H9 (cell line): ENCODE results near the gene JMJD1C. TPM values are rescaled to one million over a fixed set of nuclear protein-coding genes. Genes with fewer than 3 reads are reported as not detected.

Experiments
- DNase-seq: peaks from one replicate; pipeline ENCODE4 v3.0.0-alpha.2; 2017
- H2AFZ ChIP-seq: one replicate; pipeline ENCODE4 v1.6.1; 2013; ENCODE audit warnings: mild to moderate bottlenecking, low read length, control low read depth, moderate library complexity
- H2AK5ac ChIP-seq: 2 replicates; pipeline ENCODE4 v1.6.1; 2013; ENCODE audit warnings: low read length, control low read depth, mixed read lengths; ENCODE audit not compliant: insufficient read length
- H2BK120ac ChIP-seq: one replicate; pipeline ENCODE4 v1.6.1; 2013; ENCODE audit warnings: low read depth, mild to moderate bottlenecking, low read length, control low read depth, inconsistent platforms; ENCODE audit not compliant: poor library complexity, severe bottlenecking
- H2BK12ac ChIP-seq: 2 replicates; pipeline ENCODE4 v1.6.1; 2013; ENCODE audit warnings: low read length, control low read depth, mixed read lengths, low read depth; ENCODE audit not compliant: insufficient read length
- H2BK15ac ChIP-seq: 2 replicates; pipeline ENCODE4 v1.6.1; 2013; ENCODE audit warnings: low read depth, low read length, control low read depth
- H2BK20ac ChIP-seq: one replicate; pipeline ENCODE4 v1.6.1; 2013; ENCODE audit warnings: low read depth, mild to moderate bottlenecking, low read length, control low read depth, inconsistent platforms; ENCODE audit not compliant: poor library complexity, severe bottlenecking
- H2BK5ac ChIP-seq: 2 replicates; pipeline ENCODE4 v1.6.1; 2013; ENCODE audit warnings: low read length, control low read depth, mixed read lengths; ENCODE audit not compliant: insufficient read length
- H3K14ac ChIP-seq: 2 replicates; pipeline ENCODE4 v1.6.1; 2013; ENCODE audit warnings: low read length, control low read depth; ENCODE audit not compliant: insufficient read depth
- H3K18ac ChIP-seq: 2 replicates; pipeline ENCODE4 v1.6.1; 2013; ENCODE audit warnings: low read depth, mild to moderate bottlenecking, mixed read lengths, low read length, control low read depth; ENCODE audit not compliant: insufficient read length
- H3K23ac ChIP-seq: 2 replicates; pipeline ENCODE4 v1.6.1; 2013; ENCODE audit warnings: low read length, control low read depth, mixed read lengths, low read depth; ENCODE audit not compliant: insufficient read length
- H3K23me2 ChIP-seq: 2 replicates; pipeline ENCODE4 v1.6.1; 2013; ENCODE audit warnings: low read depth, mild to moderate bottlenecking, mixed read lengths, low read length, control low read depth; ENCODE audit not compliant: insufficient read length, poor library complexity, severe bottlenecking
- H3K27ac ChIP-seq: 2 replicates; pipeline ENCODE4 v1.5.1; 2013; ENCODE audit warnings: low read length, control low read depth, mixed read lengths, low read depth; ENCODE audit not compliant: insufficient read length
- H3K27me3 ChIP-seq: 2 replicates; pipeline ENCODE4 v1.6.1; 2013; ENCODE audit warnings: low read length, control low read depth, inconsistent platforms; ENCODE audit not compliant: insufficient read depth
- H3K4ac ChIP-seq: 2 replicates; pipeline ENCODE4 v1.6.1; 2013; ENCODE audit warnings: low read depth, mild to moderate bottlenecking, control low read depth, inconsistent platforms, low read length, moderate library complexity
- H3K4me1 ChIP-seq: 2 replicates; pipeline ENCODE4 v1.6.1; 2013; ENCODE audit warnings: low read length, control low read depth, inconsistent platforms; ENCODE audit not compliant: insufficient read depth
- H3K4me2 ChIP-seq: 2 replicates; pipeline ENCODE4 v1.6.1; 2013; ENCODE audit warnings: low read length, control low read depth, mixed read lengths; ENCODE audit not compliant: insufficient read length, insufficient read depth
- H3K56ac ChIP-seq: 2 replicates; pipeline ENCODE4 v1.6.1; 2013; ENCODE audit warnings: low read depth, mild to moderate bottlenecking, mixed read lengths, low read length, control low read depth; ENCODE audit not compliant: insufficient read length
- H3K79me1 ChIP-seq: 2 replicates; pipeline ENCODE4 v1.6.1; 2013; ENCODE audit warnings: low read depth, mild to moderate bottlenecking, moderate library complexity, low read length, control low read depth, inconsistent platforms; ENCODE audit not compliant: insufficient read depth, poor library complexity, severe bottlenecking
- H3K79me2 ChIP-seq: 2 replicates; pipeline ENCODE4 v1.6.1; 2013; ENCODE audit warnings: low read length, control low read depth, inconsistent platforms; ENCODE audit not compliant: insufficient read depth
- H3K9ac ChIP-seq: 2 replicates; pipeline ENCODE4 v1.6.1; 2013; ENCODE audit warnings: low read length, control low read depth, mixed read lengths; ENCODE audit not compliant: insufficient read length; ENCODE audit errors: extremely low read depth
- H3K9me3 ChIP-seq: one replicate; pipeline ENCODE4 v1.6.1; 2013; ENCODE audit warnings: low read depth, low read length, inconsistent platforms; ENCODE audit not compliant: control insufficient read depth
- H3T11ph ChIP-seq: one replicate; pipeline ENCODE4 v1.6.1; 2013; ENCODE audit warnings: mild to moderate bottlenecking, low read length, control low read depth, inconsistent platforms
- H4K20me1 ChIP-seq: one replicate; pipeline ENCODE4 v1.6.1; 2013; ENCODE audit not compliant: control insufficient read depth, insufficient read length, insufficient read depth
- H4K5ac ChIP-seq: 2 replicates; pipeline ENCODE4 v1.6.1; 2013; ENCODE audit warnings: low read depth, mild to moderate bottlenecking, mixed read lengths, low read length, control low read depth; ENCODE audit not compliant: insufficient read length
- H4K8ac ChIP-seq: replicated peaks from 2 replicates; pipeline ENCODE4 v1.6.1; 2013; ENCODE audit warnings: low read length, control low read depth, mixed read lengths, low read depth; ENCODE audit not compliant: insufficient read length
- H4K91ac ChIP-seq: 2 replicates; pipeline ENCODE4 v1.6.1; 2013; ENCODE audit warnings: low read depth, mild to moderate bottlenecking, moderate library complexity, mixed read lengths, low read length, control low read depth; ENCODE audit not compliant: insufficient read length
- H3K27ac Mint-ChIP-seq, 3 experiments: 2 replicates in 2 of 3; 3 replicates in 1 of 3; pipeline ENCODE4 v1.8.0; 2020 to 2021; ENCODE audit warnings: mixed read lengths in 3 of 3, mild to moderate bottlenecking in 1 of 3, moderate library complexity in 1 of 3
- H3K27me3 Mint-ChIP-seq: 2 replicates; pipeline ENCODE4 v1.8.0; 2021; ENCODE audit warnings: low read depth, mild to moderate bottlenecking, moderate library complexity, mixed read lengths
- H3K36me3 Mint-ChIP-seq, 3 experiments: 2 replicates in 2 of 3; 3 replicates in 1 of 3; pipeline ENCODE4 v1.8.0; 2020 to 2021; ENCODE audit warnings: low read depth in 3 of 3, mixed read lengths in 3 of 3; ENCODE audit not compliant: insufficient read depth in 1 of 3
- H3K4me1 Mint-ChIP-seq, 2 experiments: 2 replicates each; pipeline ENCODE4 v1.8.0; 2020; ENCODE audit warnings: mixed read lengths in 2 of 2
- H3K4me3 Mint-ChIP-seq, 2 experiments: 2 replicates in 1 of 2; 3 replicates in 1 of 2; pipeline ENCODE4 v1.8.0; 2020 to 2021; ENCODE audit warnings: mild to moderate bottlenecking in 2 of 2, mixed read lengths in 2 of 2, moderate library complexity in 1 of 2
- H3K9me3 Mint-ChIP-seq, 2 experiments: 2 replicates in 1 of 2; 3 replicates in 1 of 2; pipeline ENCODE4 v1.8.0; 2020; ENCODE audit warnings: mild to moderate bottlenecking in 2 of 2, mixed read lengths in 2 of 2, moderate library complexity in 1 of 2
- CTCF ChIP-seq: fragments of 200-600 bp; sonication (generic); conservative IDR thresholded peaks from 3 replicates; pipeline ENCODE4 v1.8.0; 2021; ENCODE audit warnings: antibody characterized with exemption, mild to moderate bottlenecking
- WGBS: extraction: QIAGEN DNeasy Blood & Tissue Kit; methylation state at CpG from one replicate; pipeline ENCODE4 v1.1.7; 2013; ENCODE audit warnings: missing lambda C conversion rate, low lambda C conversion rate, mixed read lengths; ENCODE audit not compliant: insufficient read length; ENCODE audit errors: extremely low coverage; 5-methylcytosine and 5-hydroxymethylcytosine counted together
- total RNA-seq: library from RNA; stranded (reverse); gene quantifications from 2 replicates; pipeline ENCODE4 v1.2.1, GENCODE V29; 2021

Gene JMJD1C
- total RNA-seq, 1 experiment from 2014 or later: 200 TPM

GRCh38 chr10:63478564-63478963 lies 12.8 kb upstream of the JMJD1C start:
- H3K4me1 ChIP-seq: no peaks in the 10 kb centered on the region
- no peak overlapping the region for H3K18ac ChIP-seq
- Mint-ChIP-seq H3K27ac (peak overlapping the region; percentile 20 to 68 (median 35)), H3K27me3 (no peaks in the 10 kb centered on the region), H3K4me3 (peak overlapping the region in 1 of 2 experiments; percentile 23; a peak in 1 of 5 replicates), H3K9me3 (no peaks in the 10 kb centered on the region), H3K4me1 (peaks cover 35 to 40% of the 10 kb centered on the region in 2 experiments), H3K36me3 (no peaks in the 10 kb centered on the region)
- H3T11ph ChIP-seq: no peak overlapping the region
- peak; percentile 20; the same call in 2 of the 3 replicates for TF ChIP-seq CTCF
- no peak overlapping the region for H2BK5ac ChIP-seq
- no CpG with 5 or more reads among the region's 3 CpGs for WGBS
- H2BK12ac ChIP-seq: no peak overlapping the region
- H4K8ac ChIP-seq: no peak overlapping the region
- no peak overlapping the region for H3K14ac ChIP-seq
- H3K4ac ChIP-seq: no peak overlapping the region
- no peak overlapping the region for H2BK15ac ChIP-seq
- no peak overlapping the region for H4K5ac ChIP-seq
- H2BK20ac ChIP-seq: no peak overlapping the region
- no peaks in the 10 kb centered on the region for H4K20me1 ChIP-seq
- no peak overlapping the region for H3K23ac ChIP-seq
- peak; percentile 68 for DNase-seq
- H2AK5ac ChIP-seq: no peak overlapping the region
- no peak overlapping the region for H2BK120ac ChIP-seq
- no peaks in the 10 kb centered on the region for H3K27me3 ChIP-seq
- no peak overlapping the region for H3K56ac ChIP-seq
- no peak overlapping the region for H3K27ac ChIP-seq
- H3K79me1 ChIP-seq: peaks cover 6% of the 10 kb centered on the region
- no peaks in the 10 kb centered on the region for H3K23me2 ChIP-seq
- no peak overlapping the region for H3K4me2 ChIP-seq
- H3K9ac ChIP-seq: no peak overlapping the region
- H3K79me2 ChIP-seq: peaks cover 9% of the 10 kb centered on the region; the same call in 1 of the 2 replicates
- no peaks in the 10 kb centered on the region for H3K9me3 ChIP-seq
- no peak overlapping the region for H4K91ac ChIP-seq
- no peak overlapping the region for H2AFZ ChIP-seq
